Naive thymus-derived CD8-positive, alpha-beta T cell (primary cell): Measurements from ENCODE around the gene FAM98A. TPM values are rescaled to one million over a fixed set of nuclear protein-coding genes. Genes with fewer than 3 reads are reported as not detected.

Source experiments
- ATAC-seq, 2 donors: fragments of 150-1000 bp; cut with Tn5 transposase in 1 of 2; sonication (Bioruptor Pico), chemical (Tn5 transposase) in 1 of 2; 1 replicate in 1 of 2; 2 replicates in 1 of 2; pipeline ENCODE4 v1.10.0; 2021; ENCODE audit warnings: mild to moderate bottlenecking in 2 of 2, moderate library complexity in 2 of 2
- POLR2A ChIA-PET: fragments of 350-600 bp; sonication (Branson Sonifier 250); formaldehyde crosslinking; loops from one replicate; lab custom pipeline; 2021; ENCODE audit warnings: antibody characterized with exemption; lab: Charles Lee
- DNase-seq, 10 donors: peaks; one replicate each; pipeline versions ENCODE4 v3.0.0 to v3.0.0-alpha.2; 2020 to 2022
- H3K27ac Mint-ChIP-seq, 10 donors: one replicate each; pipeline ENCODE4 v1.8.0; 2020 to 2022; ENCODE audit warnings: mild to moderate bottlenecking in 10 of 10, mixed read lengths in 10 of 10, moderate library complexity in 4 of 10, inconsistent platforms in 1 of 10
- H3K27me3 Mint-ChIP-seq, 5 donors: one replicate each; pipeline ENCODE4 v1.8.0; 2021 to 2022; ENCODE audit warnings: mixed read lengths in 5 of 5
- H3K36me3 Mint-ChIP-seq, 3 donors: one replicate each; pipeline ENCODE4 v1.8.0; 2020 to 2022; ENCODE audit warnings: mixed read lengths in 3 of 3, mild to moderate bottlenecking in 2 of 3, inconsistent platforms in 1 of 3
- H3K4me1 Mint-ChIP-seq, 4 donors: one replicate each; pipeline ENCODE4 v1.8.0; 2021 to 2022; ENCODE audit warnings: mixed read lengths in 4 of 4
- H3K4me3 Mint-ChIP-seq, 10 donors: one replicate each; pipeline ENCODE4 v1.8.0; 2020 to 2022; ENCODE audit warnings: mild to moderate bottlenecking in 10 of 10, mixed read lengths in 10 of 10, moderate library complexity in 6 of 10, inconsistent platforms in 1 of 10
- H3K9me3 Mint-ChIP-seq, 9 donors: one replicate each; pipeline ENCODE4 v1.8.0; 2020 to 2022; ENCODE audit warnings: mixed read lengths in 9 of 9, mild to moderate bottlenecking in 3 of 9, inconsistent platforms in 1 of 9, moderate library complexity in 1 of 9
- polyA plus RNA-seq, 3 donors: library from polyadenylated mRNA; unstranded; fragments of 300-500 nt; fragmentation: Illumina TruSeq; gene quantifications; one replicate each; pipeline ENCODE4 v1.2.3, GENCODE V29; 2021
- total RNA-seq, 8 experiments: library from RNA in 2 of 8; stranded (reverse) in 2 of 8; gene quantifications; one replicate each; pipeline ENCODE4 v1.2.3 and lab custom pipeline; 2021 to 2026

Gene FAM98A
- total and polyA plus RNA-seq, 5 experiments from 2014 or later: 9.5 to 26.9 (median 14.9) TPM

- H3K27me3 Mint-ChIP-seq: no peaks in the 10 kb centered on the region
- DNase-seq: no peak
- peak overlapping the region in 1 of 10 donors; percentile 38 for H3K27ac Mint-ChIP-seq
- peaks cover 9 to 26% (median 16%) of the 10 kb centered on the region in 4 donors for H3K4me1 Mint-ChIP-seq
- no peaks in the 10 kb centered on the region for H3K9me3 Mint-ChIP-seq
- H3K4me3 Mint-ChIP-seq: no peak overlapping the region
- POLR2A ChIA-PET: no interaction called here
- no peak for ATAC-seq
- peaks cover 0 to 85% (median 16%) of the 10 kb centered on the region in 3 donors for H3K36me3 Mint-ChIP-seq
These were observed 9.7 kb downstream of the FAM98A start for GRCh38 chr2:33589444-33589843.

- no peak overlapping the region for H3K4me3 Mint-ChIP-seq
- H3K27ac Mint-ChIP-seq: peak overlapping the region in 3 of 10 donors; percentile 12 to 41 (median 33)
- DNase-seq: no peak
- no peak for ATAC-seq
- POLR2A ChIA-PET: interaction anchor here (0.6 kb wide), 1 partner anchor 64 kb away, joined by 4 read pairs; no protein-coding TSS in a partner anchor
- H3K36me3 Mint-ChIP-seq: peaks cover 0 to 87% (median 13%) of the 10 kb centered on the region in 3 donors
- no peaks in the 10 kb centered on the region for H3K9me3 Mint-ChIP-seq
- H3K4me1 Mint-ChIP-seq: peaks cover 7 to 17% (median 8%) of the 10 kb centered on the region in 4 donors
- H3K27me3 Mint-ChIP-seq: no peaks in the 10 kb centered on the region
These were observed 10.9 kb downstream of the FAM98A start for GRCh38 chr2:33588232-33588631.

- DNase-seq: no peak
- H3K27me3 Mint-ChIP-seq: no peaks in the 10 kb centered on the region
- peaks cover 0 to 78% (median 13%) of the 10 kb centered on the region in 3 donors for H3K36me3 Mint-ChIP-seq
- peaks cover 7 to 19% (median 10%) of the 10 kb centered on the region in 4 donors for H3K4me1 Mint-ChIP-seq
- H3K4me3 Mint-ChIP-seq: no peak overlapping the region
- ATAC-seq: no peak
- POLR2A ChIA-PET: interaction anchor here (1.0 kb wide), 1 partner anchor 12 kb away, joined by 3 read pairs; the partner anchor contains the start of gene FAM98A
- H3K27ac Mint-ChIP-seq: peak overlapping the region in 1 of 10 donors; percentile 9
- H3K9me3 Mint-ChIP-seq: no peaks in the 10 kb centered on the region
These were observed 12.3 kb downstream of the FAM98A start for GRCh38 chr2:33586766-33587165.

- ATAC-seq (peak; percentile 40 to 44), DNase-seq (peak in 5 of 10 donors; percentile 6 to 46 (median 35))
- Mint-ChIP-seq H3K9me3 (no peaks in the 10 kb centered on the region), H3K4me3 (no peak overlapping the region), H3K4me1 (peaks cover 2 to 14% (median 6%) of the 10 kb centered on the region in 4 donors), H3K27me3 (no peaks in the 10 kb centered on the region), H3K27ac (peak overlapping the region in 1 of 10 donors; percentile 36), H3K36me3 (peaks cover 0 to 50% (median 10%) of the 10 kb centered on the region in 3 donors)
- POLR2A ChIA-PET: interaction anchor here (1.5 to 1.7 kb wide), 2 partner anchors 16 to 107 kb away, joined by 4 to 10 read pairs; partner anchors contain the start of genes FAM98A and RASGRP3
These were observed 15.7 kb downstream of the FAM98A start for GRCh38 chr2:33583194-33583938.

GRCh38 chr2:33581872-33582271 is 17.2 kb downstream of the FAM98A start:
- POLR2A ChIA-PET: interaction anchor here (1.5 kb wide), 1 partner anchor 17 kb away, joined by 4 read pairs; the partner anchor contains the start of gene FAM98A
- Mint-ChIP-seq H3K36me3 (peaks cover 0 to 40% (median 10%) of the 10 kb centered on the region in 3 donors), H3K4me3 (no peak overlapping the region), H3K27me3 (no peaks in the 10 kb centered on the region), H3K9me3 (no peaks in the 10 kb centered on the region), H3K27ac (peak overlapping the region in 4 of 10 donors; percentile 6 to 55 (median 28)), H3K4me1 (peaks cover 2 to 18% (median 6%) of the 10 kb centered on the region in 4 donors)
- DNase-seq (no peak), ATAC-seq (no peak)

- POLR2A ChIA-PET: no interaction called here
- ATAC-seq (no peak), DNase-seq (no peak)
- H3K27me3 Mint-ChIP-seq: no peaks in the 10 kb centered on the region
- H3K27ac Mint-ChIP-seq: peak overlapping the region in 2 of 10 donors; percentile 13 to 50
- peaks cover 0 to 17% (median 0%) of the 10 kb centered on the region in 3 donors for H3K36me3 Mint-ChIP-seq
- H3K9me3 Mint-ChIP-seq: no peaks in the 10 kb centered on the region
- H3K4me3 Mint-ChIP-seq: no peak overlapping the region
- H3K4me1 Mint-ChIP-seq: peaks cover 2 to 18% (median 6%) of the 10 kb centered on the region in 4 donors
These were observed 19.9 kb downstream of the FAM98A start for GRCh38 chr2:33579227-33579626.

GRCh38 chr2:33577668-33578067 is 21.4 kb downstream of the FAM98A start:
- Mint-ChIP-seq H3K36me3 (peaks cover 0 to 8% (median 0%) of the 10 kb centered on the region in 3 donors), H3K27me3 (no peaks in the 10 kb centered on the region), H3K4me3 (no peak overlapping the region), H3K4me1 (peaks cover 2 to 15% (median 6%) of the 10 kb centered on the region in 4 donors), H3K9me3 (no peaks in the 10 kb centered on the region), H3K27ac (no peak overlapping the region)
- no peak for DNase-seq
- POLR2A ChIA-PET: no interaction called here
- no peak for ATAC-seq

- no peak overlapping the region for H3K4me3 Mint-ChIP-seq
- H3K36me3 Mint-ChIP-seq: peaks cover 0 to 5% (median 0%) of the 10 kb centered on the region in 3 donors
- DNase-seq (no peak), ATAC-seq (no peak)
- H3K9me3 Mint-ChIP-seq: no peaks in the 10 kb centered on the region
- H3K27me3 Mint-ChIP-seq: no peaks in the 10 kb centered on the region
- peak overlapping the region in 2 of 10 donors; percentile 27 to 43 for H3K27ac Mint-ChIP-seq
- H3K4me1 Mint-ChIP-seq: peaks cover 0 to 9% (median 4%) of the 10 kb centered on the region in 4 donors
- POLR2A ChIA-PET: no interaction called here
These were observed 22.0 kb downstream of the FAM98A start for GRCh38 chr2:33577084-33577483.

- Mint-ChIP-seq H3K27ac (no peak overlapping the region), H3K27me3 (no peaks in the 10 kb centered on the region), H3K4me3 (no peak overlapping the region), H3K36me3 (no peaks in the 10 kb centered on the region), H3K9me3 (no peaks in the 10 kb centered on the region), H3K4me1 (peaks cover 0 to 4% (median 0%) of the 10 kb centered on the region in 4 donors)
- DNase-seq: no peak
- POLR2A ChIA-PET: no interaction called here
- no peak for ATAC-seq
These were observed 25.4 kb downstream of the FAM98A start for GRCh38 chr2:33573657-33574056.

- DNase-seq: no peak
- Mint-ChIP-seq H3K27me3 (no peaks in the 10 kb centered on the region), H3K4me3 (no peak overlapping the region), H3K9me3 (no peaks in the 10 kb centered on the region), H3K4me1 (no peaks in the 10 kb centered on the region), H3K27ac (no peak overlapping the region), H3K36me3 (peaks cover 0 to 2% (median 2%) of the 10 kb centered on the region in 3 donors)
- POLR2A ChIA-PET: no interaction called here
- ATAC-seq: no peak
These were observed 28.4 kb downstream of the FAM98A start for GRCh38 chr2:33570681-33571080.

- DNase-seq (no peak), ATAC-seq (no peak)
- H3K36me3 Mint-ChIP-seq: peaks cover 0 to 33% (median 28%) of the 10 kb centered on the region in 3 donors
- POLR2A ChIA-PET: no interaction called here
- H3K4me3 Mint-ChIP-seq: no peak overlapping the region
- no peaks in the 10 kb centered on the region for H3K4me1 Mint-ChIP-seq
- H3K9me3 Mint-ChIP-seq: no peaks in the 10 kb centered on the region
- no peak overlapping the region for H3K27ac Mint-ChIP-seq
- H3K27me3 Mint-ChIP-seq: no peaks in the 10 kb centered on the region
These were observed 37.2 kb downstream of the FAM98A start for GRCh38 chr2:33561872-33562271.

- DNase-seq (no peak), ATAC-seq (no peak)
- Mint-ChIP-seq H3K9me3 (no peaks in the 10 kb centered on the region), H3K4me1 (peaks cover 0 to 2% (median 0%) of the 10 kb centered on the region in 4 donors), H3K27ac (no peak overlapping the region), H3K4me3 (no peak overlapping the region), H3K27me3 (no peaks in the 10 kb centered on the region), H3K36me3 (peaks cover 0 to 27% (median 21%) of the 10 kb centered on the region in 3 donors)
- POLR2A ChIA-PET: no interaction called here
These were observed 39.1 kb downstream of the FAM98A start for GRCh38 chr2:33560017-33560416.

- peaks cover 0 to 8% (median 0%) of the 10 kb centered on the region in 4 donors for H3K4me1 Mint-ChIP-seq
- ATAC-seq (no peak), DNase-seq (no peak)
- H3K9me3 Mint-ChIP-seq: no peaks in the 10 kb centered on the region
- H3K36me3 Mint-ChIP-seq: peaks cover 0 to 25% (median 23%) of the 10 kb centered on the region in 3 donors
- H3K4me3 Mint-ChIP-seq: no peak overlapping the region
- no peaks in the 10 kb centered on the region for H3K27me3 Mint-ChIP-seq
- POLR2A ChIA-PET: no interaction called here
- H3K27ac Mint-ChIP-seq: no peak overlapping the region
These were observed 39.8 kb downstream of the FAM98A start for GRCh38 chr2:33559328-33559727.
